ENCODE measurements around the gene PDE7B.

DNA sequence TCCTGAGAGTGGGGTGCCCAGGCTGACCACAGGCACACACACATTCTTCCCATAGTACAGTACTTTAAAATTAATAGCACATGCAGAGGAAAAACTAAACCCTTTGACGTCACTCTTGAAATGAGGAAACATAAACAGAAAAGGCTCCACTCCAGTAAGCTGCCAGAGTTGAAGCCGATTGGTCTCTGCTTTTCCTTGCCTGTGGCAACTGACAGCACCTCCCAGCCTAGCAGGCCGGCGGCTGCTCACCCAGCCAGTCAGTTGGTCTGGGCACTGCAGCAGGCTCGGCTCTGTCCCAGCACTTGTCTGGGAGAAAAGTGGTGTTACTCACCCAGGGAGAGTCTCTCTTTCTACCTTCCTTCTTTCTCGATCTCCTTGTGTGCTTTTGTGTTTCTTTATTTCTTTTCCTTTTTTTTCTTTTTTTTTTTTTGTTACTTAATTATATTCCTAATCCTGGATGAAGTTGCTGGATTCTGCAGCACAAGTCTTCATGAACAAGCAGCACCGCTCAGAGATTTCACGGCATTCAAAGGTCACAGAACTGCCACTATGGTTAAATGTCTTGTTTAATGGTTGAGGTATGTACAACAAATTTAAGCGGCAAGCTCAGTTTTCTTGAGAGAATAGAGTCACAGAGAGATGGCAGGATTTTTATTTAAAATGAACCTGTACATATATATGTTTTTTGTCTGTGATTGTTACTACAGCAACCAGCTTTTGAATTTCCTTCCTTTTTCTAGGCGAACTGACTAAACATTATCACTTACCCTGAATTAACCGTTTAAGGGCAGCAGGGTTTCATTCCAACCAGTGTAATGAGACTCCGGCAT lies at the start of gene PDE7B:
- TF ChIP-seq, protein P1, sequence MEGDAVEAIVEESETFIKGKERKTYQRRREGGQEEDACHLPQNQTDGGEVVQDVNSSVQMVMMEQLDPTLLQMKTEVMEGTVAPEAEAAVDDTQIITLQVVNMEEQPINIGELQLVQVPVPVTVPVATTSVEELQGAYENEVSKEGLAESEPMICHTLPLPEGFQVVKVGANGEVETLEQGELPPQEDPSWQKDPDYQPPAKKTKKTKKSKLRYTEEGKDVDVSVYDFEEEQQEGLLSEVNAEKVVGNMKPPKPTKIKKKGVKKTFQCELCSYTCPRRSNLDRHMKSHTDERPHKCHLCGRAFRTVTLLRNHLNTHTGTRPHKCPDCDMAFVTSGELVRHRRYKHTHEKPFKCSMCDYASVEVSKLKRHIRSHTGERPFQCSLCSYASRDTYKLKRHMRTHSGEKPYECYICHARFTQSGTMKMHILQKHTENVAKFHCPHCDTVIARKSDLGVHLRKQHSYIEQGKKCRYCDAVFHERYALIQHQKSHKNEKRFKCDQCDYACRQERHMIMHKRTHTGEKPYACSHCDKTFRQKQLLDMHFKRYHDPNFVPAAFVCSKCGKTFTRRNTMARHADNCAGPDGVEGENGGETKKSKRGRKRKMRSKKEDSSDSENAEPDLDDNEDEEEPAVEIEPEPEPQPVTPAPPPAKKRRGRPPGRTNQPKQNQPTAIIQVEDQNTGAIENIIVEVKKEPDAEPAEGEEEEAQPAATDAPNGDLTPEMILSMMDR (IDR thresholded peaks at IDR 0.05) = no peak
- TF ChIP-seq EP300 (IDR thresholded peaks at IDR 0.05) = peak in 1 of 2 donors; percentile 95
- TF ChIP-seq POLR2A (IDR thresholded peaks at IDR 0.05) = peak; percentile 59 to 76

Data from tibial nerve (tissue), 4 donors.